ENCODE measurements around the gene KCTD3.

KCTD3 gene

GRCh38 chr1:215606564-215607168 lies 39.6 kb downstream of the KCTD3 start:
- DNase-seq (ENCODE audit: low spot score): no peak

- no peak for DNase-seq (ENCODE audit: low spot score)
Observed at GRCh38 chr1:215607412-215607811, 40.3 kb downstream of the KCTD3 start.

- DNase-seq (ENCODE audit: low spot score): no peak
Observed at GRCh38 chr1:215608646-215609045, 41.5 kb downstream of the KCTD3 start.

- no peak for DNase-seq (ENCODE audit: low spot score)
Observed at GRCh38 chr1:215612391-215612790, 45.3 kb downstream of the KCTD3 start.

GRCh38 chr1:215617979-215618378 lies 50.9 kb downstream of the KCTD3 start:
- no peak for DNase-seq (ENCODE audit: low spot score)

GRCh38 chr1:215623162-215623561 lies 56.1 kb downstream of the KCTD3 start:
- no peak for DNase-seq (ENCODE audit: low spot score)

- no peak for DNase-seq (ENCODE audit: low spot score)
Observed at GRCh38 chr1:215625949-215626348, 58.8 kb downstream of the KCTD3 start.

- DNase-seq (ENCODE audit: low spot score): no peak
Observed at GRCh38 chr1:215631040-215631439, 63.9 kb downstream of the KCTD3 start.

GRCh38 chr1:215631489-215631888 lies 64.4 kb downstream of the KCTD3 start:
- DNase-seq (ENCODE audit: low spot score): peak; percentile 21

- no peak for DNase-seq (ENCODE audit: low spot score)
Observed at GRCh38 chr1:215635827-215636226, 68.7 kb downstream of the KCTD3 start.

- no peak for DNase-seq (ENCODE audit: low spot score)
Observed at GRCh38 chr1:215636258-215636965, 69.3 kb downstream of the KCTD3 start.

GRCh38 chr1:215637041-215637573 lies 70.0 kb downstream of the KCTD3 start:
- DNase-seq (ENCODE audit: low spot score): no peak

- no peak for DNase-seq (ENCODE audit: low spot score)
Observed at GRCh38 chr1:215640429-215641148, 73.5 kb downstream of the KCTD3 start.

GRCh38 chr1:215643592-215644321 lies 76.7 kb downstream of the KCTD3 start:
- no peak for DNase-seq (ENCODE audit: low spot score)

- no peak for DNase-seq (ENCODE audit: low spot score)
Observed at GRCh38 chr1:215645182-215645581, 78.1 kb downstream of the KCTD3 start.

- no peak for DNase-seq (ENCODE audit: low spot score)
Observed at GRCh38 chr1:215645861-215646260, 78.8 kb downstream of the KCTD3 start.

GRCh38 chr1:215647738-215648137 lies 80.6 kb downstream of the KCTD3 start:
- no peak for DNase-seq (ENCODE audit: low spot score)

GRCh38 chr1:215648957-215649356 lies 81.9 kb downstream of the KCTD3 start:
- DNase-seq (ENCODE audit: low spot score): no peak

GRCh38 chr1:215650446-215651149 lies 83.5 kb downstream of the KCTD3 start:
- no peak for DNase-seq (ENCODE audit: low spot score)

- no peak for DNase-seq (ENCODE audit: low spot score)
Observed at GRCh38 chr1:215651867-215652266, 84.8 kb downstream of the KCTD3 start.

- no peak for DNase-seq (ENCODE audit: low spot score)
Observed at GRCh38 chr1:215652371-215652770, 85.3 kb downstream of the KCTD3 start.

GRCh38 chr1:215657047-215657446 lies 89.9 kb downstream of the KCTD3 start:
- DNase-seq (ENCODE audit: low spot score): no peak
